AG04450 (cell line): ENCODE measurements around the gene CASP6. TPM values are rescaled to one million over a fixed set of nuclear protein-coding genes. Genes with fewer than 3 reads are reported as not detected.

Source experiments
- CTCF ChIA-PET: fragments of 300-600, 350-600 bp; formaldehyde crosslinking; extraction: SDS; loops from one replicate; lab custom pipeline; 2022; ENCODE audit warnings: antibody characterized with exemption, inconsistent platforms; lab: Charles Lee
- POLR2A ChIA-PET: fragments of 350-600 bp; formaldehyde crosslinking; extraction: SDS; loops from one replicate; lab custom pipeline; 2021; ENCODE audit warnings: antibody characterized with exemption, inconsistent platforms; lab: Yijun Ruan, JAX
- DNase-seq: peaks from one replicate; pipeline ENCODE4 v3.0.0-alpha.2; 2011; ENCODE audit warnings: low read depth, low spot score
- H3K27ac ChIP-seq: one replicate; pipeline ENCODE4 v1.5.1; 2012; ENCODE audit warnings: low read depth, low read length, control low read depth
- H3K27me3 ChIP-seq: one replicate; pipeline ENCODE4 v1.6.0; 2012; ENCODE audit warnings: low read length; ENCODE audit not compliant: control insufficient read depth, insufficient read depth
- H3K4me3 ChIP-seq: 2 replicates; pipeline ENCODE4 v1.5.1; 2011; ENCODE audit warnings: mild to moderate bottlenecking, low read depth, low read length, control low read depth
- H3K9me3 ChIP-seq: 2 replicates; pipeline ENCODE4 v1.5.1; 2012; ENCODE audit warnings: low read length; ENCODE audit not compliant: control insufficient read depth, insufficient read depth
- CTCF ChIP-seq: IDR thresholded peaks from 2 replicates; pipeline ENCODE4 v1.5.1; 2011; ENCODE audit warnings: low read depth, low read length, control low read depth, inconsistent platforms
- polyA minus RNA-seq: library from RNA; depleted of rRNA, polyadenylated mRNA; stranded (reverse); fragments of >200 nt; gene quantifications from 2 replicates; pipeline ENCODE4 v1.2.3, GENCODE V29; 2011; rRNA and poly(A)+ RNA removed
- polyA plus RNA-seq: library from polyadenylated mRNA; depleted of rRNA; stranded (reverse); fragments of >200 nt; gene quantifications from 2 replicates; pipeline ENCODE4 v1.2.3, GENCODE V29; 2011; rRNA removed

CASP6 gene
- polyA plus RNA-seq = 38.9 and 44.8 TPM in 2 replicates
- polyA minus RNA-seq = 22.8 and 38.7 TPM in 2 replicates

- peak within 1 kb of the TSS; percentile 86 for H3K4me3 ChIP-seq
- peak; percentile 71 for TF ChIP-seq CTCF
- DNase-seq = peak; percentile 21
- no peaks in the 10 kb centered on the region for H3K27me3 ChIP-seq
- H3K9me3 ChIP-seq = no peaks in the 10 kb centered on the region; the same call in 1 of the 2 replicates
- ChIA-PET CTCF (interaction anchor here (1.0 to 4.9 kb wide), 4 partner anchors 14 to 278 kb away, joined by 3 to 28 read pairs (median 5); partner anchors contain the start of gene PLA2G12A), POLR2A (interaction anchor here (0.7 kb wide), 2 partner anchors 185 to 1342 kb away, joined by 3 read pairs; no protein-coding TSS in a partner anchor)
- H3K27ac ChIP-seq = peak within 1 kb of the TSS; percentile 71
Measured at GRCh38 chr4:109702950-109703663, at the start of gene CASP6. Gene CASP6, minus strand, starts transcription at chr4:109703445. Its CDS starts 50 bp downstream, at chr4:109703395.

GRCh38 chr4:109752525-109752924, 49.3 kb upstream of the CASP6 start:
- H3K9me3 ChIP-seq = no peaks in the 10 kb centered on the region
- H3K27ac ChIP-seq = no peak overlapping the region
- no peak for TF ChIP-seq CTCF
- no peak overlapping the region for H3K4me3 ChIP-seq
- POLR2A ChIA-PET = no interaction called here
- DNase-seq = no peak
- CTCF ChIA-PET = no interaction called here
- H3K27me3 ChIP-seq = no peaks in the 10 kb centered on the region

- H3K27me3 ChIP-seq = no peaks in the 10 kb centered on the region
- POLR2A ChIA-PET = interaction anchor here (0.5 kb wide), 1 partner anchor 63 kb away, joined by 3 read pairs; no protein-coding TSS in a partner anchor
- CTCF ChIA-PET = no interaction called here
- DNase-seq = no peak
- no peak for TF ChIP-seq CTCF
- no peaks in the 10 kb centered on the region for H3K9me3 ChIP-seq
- H3K4me3 ChIP-seq = no peak overlapping the region
- no peak overlapping the region for H3K27ac ChIP-seq
Measured at GRCh38 chr4:109751852-109752251, 48.6 kb upstream of the CASP6 start.

- no peak overlapping the region for H3K4me3 ChIP-seq
- POLR2A ChIA-PET = no interaction called here
- H3K9me3 ChIP-seq = no peaks in the 10 kb centered on the region
- no peaks in the 10 kb centered on the region for H3K27me3 ChIP-seq
- no peak for DNase-seq
- no peak overlapping the region for H3K27ac ChIP-seq
- TF ChIP-seq CTCF = no peak
- CTCF ChIA-PET = no interaction called here
Measured at GRCh38 chr4:109750652-109751244, 47.5 kb upstream of the CASP6 start.
